ENCODE data around the gene NTM.

NTM gene

GRCh38 chr11:131373095-131373725, 2.8 kb downstream of the NTM start:
- DNase-seq (ENCODE audit: low spot score): no peak
- no peak for TF ChIP-seq CTCF (IDR thresholded peaks at IDR 0.05; ENCODE audit: extremely low read depth, missing control alignments)

DNA sequence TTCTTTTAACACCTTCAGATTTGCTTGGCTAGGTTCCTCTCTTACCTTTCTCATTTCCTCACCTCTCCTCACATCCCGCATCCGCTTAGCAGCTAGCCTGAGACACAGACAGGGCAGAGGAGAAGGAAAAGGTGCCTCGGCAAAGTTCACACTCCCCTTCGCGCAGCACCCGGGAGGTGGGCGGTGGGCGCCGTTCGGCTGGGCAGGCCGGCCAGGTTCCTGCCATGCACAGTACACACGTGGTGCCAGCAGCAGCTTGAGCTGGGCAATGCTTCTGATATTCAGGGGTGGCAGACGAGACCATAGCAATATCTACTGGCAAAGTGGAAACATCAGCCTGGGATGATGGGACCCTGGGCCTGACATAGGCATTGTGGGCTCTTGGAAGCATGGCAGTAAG, 3.3 kb downstream of the NTM start:
- TF ChIP-seq CTCF (IDR thresholded peaks at IDR 0.05; ENCODE audit: extremely low read depth, missing control alignments): no peak

DNA sequence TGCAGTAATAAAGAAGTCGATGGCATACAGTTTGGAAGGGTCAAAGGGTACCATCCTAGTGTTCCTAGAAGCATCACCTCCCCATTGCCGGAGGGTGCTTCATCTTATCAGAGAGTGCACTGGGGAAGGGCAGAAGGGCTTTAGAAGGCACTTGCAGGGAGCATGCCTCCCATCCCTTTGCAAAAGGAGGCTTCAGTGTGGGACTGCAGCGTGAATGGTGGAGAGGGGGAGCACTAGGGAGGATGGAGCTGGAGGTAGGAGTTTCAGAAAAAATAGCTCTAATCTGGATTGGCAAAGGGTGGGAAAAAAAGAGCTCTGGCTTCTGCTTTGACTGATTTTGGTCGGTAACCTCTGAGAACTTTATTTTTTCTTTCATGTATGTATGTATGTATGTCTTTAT, 5.0 kb downstream of the NTM start:
- DNase-seq (ENCODE audit: low spot score): no peak
- no peak for TF ChIP-seq CTCF (IDR thresholded peaks at IDR 0.05; ENCODE audit: extremely low read depth, missing control alignments)

More for the DNA sequence above, 3.3 kb downstream of the NTM start:
- DNase-seq (ENCODE audit: low spot score): no peak

DNA sequence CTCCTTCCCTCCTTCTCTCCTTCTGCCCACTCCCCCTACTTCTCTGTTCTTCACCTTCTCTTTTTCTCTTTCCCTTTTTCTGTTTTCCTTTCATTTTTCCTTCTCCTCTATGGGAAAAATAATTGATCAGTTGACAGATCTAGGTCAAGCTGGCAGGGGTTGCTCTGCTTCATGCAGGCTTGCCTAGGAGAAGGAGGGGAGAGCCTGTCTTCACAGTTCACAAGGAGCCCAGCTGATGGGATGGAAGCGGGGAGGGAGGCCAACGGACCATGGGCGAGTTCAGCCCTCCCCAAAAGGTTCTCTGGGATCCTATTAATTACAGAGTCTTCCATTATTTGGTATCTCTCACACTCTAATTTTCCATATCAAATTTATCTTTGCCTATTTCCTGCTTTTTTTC, 5.5 kb downstream of the NTM start:
- no peak for TF ChIP-seq CTCF (IDR thresholded peaks at IDR 0.05; ENCODE audit: extremely low read depth, missing control alignments)
- DNase-seq (ENCODE audit: low spot score): no peak

GRCh38 chr11:131378931-131379330, 8.5 kb downstream of the NTM start:
- DNase-seq (ENCODE audit: low spot score): no peak
- no peak for TF ChIP-seq CTCF (IDR thresholded peaks at IDR 0.05; ENCODE audit: extremely low read depth, missing control alignments)

DNA sequence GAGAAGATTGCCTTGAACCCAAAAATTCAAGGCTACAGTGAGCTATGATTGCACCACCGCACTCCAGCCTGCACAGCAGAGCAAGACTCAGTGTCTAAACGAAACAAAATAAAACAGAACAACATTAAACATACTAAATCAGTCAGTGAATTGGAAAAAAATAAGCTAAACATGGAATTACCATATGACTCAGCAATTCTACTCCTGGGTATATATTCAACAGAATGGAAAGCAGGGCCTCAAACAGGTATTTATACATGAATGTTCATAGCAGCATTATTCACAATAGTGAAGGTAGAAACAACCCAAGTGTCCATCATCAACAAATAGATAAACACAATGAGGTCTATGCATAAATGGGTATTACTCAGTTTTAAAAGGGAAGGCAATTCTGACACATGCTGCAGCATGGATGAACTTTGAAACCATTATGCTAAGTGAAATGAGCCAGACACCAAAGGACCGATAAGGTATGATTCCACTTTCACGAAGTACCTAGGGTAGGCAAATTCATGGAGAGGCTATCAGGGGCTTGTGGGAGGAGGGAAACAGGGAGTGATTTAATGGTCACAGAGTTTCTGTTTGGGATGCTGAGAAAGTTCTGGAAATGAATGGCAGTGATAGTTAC, 15.5 kb downstream of the NTM start:
- TF ChIP-seq CTCF (IDR thresholded peaks at IDR 0.05; ENCODE audit: extremely low read depth, missing control alignments): no peak
- DNase-seq (ENCODE audit: low spot score): no peak

- DNase-seq (ENCODE audit: low spot score): no peak
- no peak for TF ChIP-seq CTCF (IDR thresholded peaks at IDR 0.05; ENCODE audit: extremely low read depth, missing control alignments)
These were observed 16.0 kb downstream of the NTM start for GRCh38 chr11:131386408-131386807.
